Activated CD8-positive, alpha-beta memory T cell treated with anti-CD3 and anti-CD28 coated beads, Interleukin-2, amount 50 U/mL, for 24 hours (primary cell): ENCODE measurements around the gene STAM2.
"Not testable (repeated sequence)": the region's sequence is repeated elsewhere in the genome, so short reads cannot be mapped to it uniquely, and the experiment has no call there.

Experiments
- DNase-seq: peaks from one replicate; pipeline ENCODE4 v3.0.0-alpha.2; 2020; ENCODE audit errors: extremely low read depth

Gene STAM2

DNA sequence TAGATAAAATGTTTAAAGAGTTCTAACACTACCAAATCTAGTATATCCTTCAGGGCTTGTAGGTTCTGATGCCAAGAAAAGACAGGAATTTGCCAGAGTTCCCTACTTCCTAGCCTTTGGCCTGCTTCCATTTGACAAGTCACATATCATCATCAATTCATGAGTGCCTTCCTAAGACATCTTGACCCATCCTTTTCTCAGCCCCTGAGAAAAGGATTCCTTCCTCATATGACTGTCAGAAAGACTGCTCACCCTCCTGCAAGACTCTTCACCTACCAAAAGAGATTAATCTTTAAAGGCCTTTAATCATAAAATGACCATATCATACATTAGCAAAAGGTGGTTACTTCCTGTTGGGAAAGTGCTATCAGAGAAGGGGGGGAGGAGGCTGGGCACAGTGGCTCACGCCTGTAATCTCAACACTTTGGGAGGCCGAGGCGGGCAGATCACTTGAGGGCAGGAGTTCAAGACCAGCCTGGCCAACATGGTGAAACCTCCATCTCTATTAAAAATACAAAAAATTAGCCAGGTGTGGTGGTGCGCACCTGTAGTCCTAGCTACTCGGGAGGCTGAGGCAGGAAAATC lies 3.3 kb downstream of the STAM2 start:
- DNase-seq, result not testable (repeated sequence)

GRCh38 chr2:152171718-152172117 lies 3.8 kb downstream of the STAM2 start:
- DNase-seq, result no peak

DNA sequence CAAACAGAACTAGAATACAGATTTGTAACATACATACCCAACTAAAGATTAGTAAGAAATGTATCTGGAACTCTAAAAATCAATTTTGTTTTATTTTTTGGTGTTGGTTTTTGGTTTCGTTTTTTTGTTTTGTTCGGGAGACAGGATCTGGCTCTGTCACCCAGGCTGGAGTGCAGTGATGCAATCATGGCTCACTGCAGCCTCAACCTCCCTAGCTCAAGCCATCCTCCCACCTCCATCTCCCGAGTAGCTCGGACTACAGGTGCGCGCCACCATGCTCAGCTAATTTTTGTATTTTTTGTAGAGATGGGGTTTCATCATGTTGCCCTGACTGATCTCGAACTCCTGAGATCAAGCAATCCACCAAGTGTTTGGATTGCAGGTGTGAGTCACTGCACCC lies 6.4 kb downstream of the STAM2 start:
- DNase-seq, result not testable (repeated sequence)

- DNase-seq, result not testable (repeated sequence)
Measured at GRCh38 chr2:152167470-152167869, 8.1 kb downstream of the STAM2 start.

DNA sequence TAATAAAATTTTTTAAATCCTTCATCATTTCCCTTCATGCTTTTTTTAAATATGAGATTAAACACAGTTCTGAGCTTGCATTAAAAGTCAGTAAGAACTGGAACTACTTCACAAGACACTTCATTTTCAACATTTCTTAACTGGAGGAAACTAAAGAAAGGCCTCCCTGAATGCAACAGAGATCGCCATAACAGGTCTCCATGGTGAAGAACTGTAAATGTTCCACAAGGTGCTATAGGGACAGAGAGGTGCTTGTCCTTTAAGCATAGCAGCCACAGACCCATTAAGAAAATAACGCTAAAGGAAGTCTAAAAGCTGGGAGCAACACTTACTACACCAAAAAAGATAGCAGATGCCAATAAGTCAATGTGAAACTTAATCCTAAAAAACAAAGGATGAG lies 8.5 kb downstream of the STAM2 start:
- DNase-seq, result no peak

DNA sequence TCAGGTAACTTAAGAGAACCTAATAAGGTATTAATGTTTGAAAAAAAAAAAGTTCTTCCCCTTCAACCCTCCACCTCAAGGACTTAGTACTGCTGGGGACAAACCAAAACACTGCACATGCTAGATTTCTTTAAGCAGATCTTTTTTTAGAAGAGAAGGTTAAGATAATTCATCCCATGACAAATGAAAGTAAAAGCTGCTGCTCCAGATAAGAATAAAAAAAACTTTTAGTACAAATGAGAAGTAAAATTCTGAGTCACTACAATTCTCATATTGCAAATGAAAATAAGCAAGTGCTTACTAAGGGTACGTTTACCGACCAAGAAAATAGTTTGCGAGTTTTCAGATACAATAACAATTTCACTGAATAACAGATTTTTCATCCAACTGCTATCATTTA lies 8.9 kb downstream of the STAM2 start:
- DNase-seq, result no peak

- no peak for DNase-seq
Measured at GRCh38 chr2:152165780-152166179, 9.8 kb downstream of the STAM2 start.

GRCh38 chr2:152165306-152165705 lies 10.3 kb downstream of the STAM2 start:
- no peak for DNase-seq

- DNase-seq, result not testable (repeated sequence)
Measured at GRCh38 chr2:152163669-152164068, 11.9 kb downstream of the STAM2 start.

GRCh38 chr2:152162141-152162540 lies 13.4 kb downstream of the STAM2 start:
- DNase-seq, result no peak

GRCh38 chr2:152161598-152161997 lies 14.0 kb downstream of the STAM2 start:
- no peak for DNase-seq

DNA sequence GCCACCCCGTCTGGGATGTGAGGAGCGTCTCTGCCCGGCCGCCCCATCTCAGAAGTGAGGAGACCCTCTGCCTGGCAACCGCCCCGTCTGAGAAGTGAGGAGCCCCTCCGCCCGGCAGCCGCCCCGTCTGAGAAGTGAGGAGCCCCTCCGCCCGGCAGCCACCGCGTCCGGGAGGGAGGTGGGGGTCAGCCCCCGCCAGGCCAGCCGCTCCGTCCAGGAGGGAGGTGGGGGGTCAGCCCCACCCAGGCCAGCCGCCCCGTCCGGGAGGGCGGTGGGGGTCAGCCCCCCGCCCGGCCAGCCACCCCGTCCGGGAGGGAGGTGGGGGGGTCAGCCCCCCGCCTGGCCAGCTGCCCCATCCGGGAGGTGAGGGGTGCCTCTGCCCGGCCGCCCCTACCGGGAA lies 15.2 kb downstream of the STAM2 start:
- not testable (repeated sequence) for DNase-seq

DNA sequence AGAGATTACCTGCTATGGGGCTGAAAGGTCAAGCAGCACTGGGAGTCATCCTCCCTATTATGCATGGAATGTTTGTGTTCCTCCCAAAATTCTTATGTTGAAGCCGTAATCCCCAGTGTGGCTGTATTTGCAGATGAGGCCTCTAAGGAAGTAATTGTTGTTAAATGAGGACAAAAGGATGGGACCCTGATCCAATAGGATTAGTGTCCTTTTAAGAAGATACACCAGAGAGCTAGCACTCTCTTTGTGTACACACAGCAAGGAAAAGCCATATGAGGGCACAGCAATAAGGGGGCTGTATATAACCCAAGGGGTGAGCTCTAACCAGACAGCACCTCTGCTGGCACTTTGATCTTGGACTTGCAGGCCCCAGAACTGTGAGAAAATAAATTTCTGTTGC lies 18.3 kb downstream of the STAM2 start:
- DNase-seq, result no peak

- DNase-seq, result no peak
Measured at GRCh38 chr2:152155209-152155608, 20.4 kb downstream of the STAM2 start.

DNA sequence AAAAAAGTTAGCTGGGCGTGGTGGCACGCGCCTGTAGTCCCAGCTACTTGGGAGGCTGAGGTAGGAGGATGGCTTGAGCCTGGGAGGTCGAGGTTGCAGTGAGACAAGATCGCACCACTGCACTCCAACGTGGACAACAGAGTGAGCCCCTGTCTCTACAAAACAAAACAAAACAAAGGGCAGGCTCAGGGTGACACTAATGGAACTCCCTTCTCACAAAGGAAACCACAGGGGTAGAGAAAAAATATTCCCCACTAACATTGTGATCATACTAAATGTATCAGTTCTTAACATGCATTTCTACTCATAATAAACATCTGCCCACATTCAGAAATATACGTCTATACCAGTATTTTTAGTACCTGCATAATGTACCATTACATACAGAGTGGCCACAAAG lies 21.1 kb downstream of the STAM2 start:
- DNase-seq, result no peak

DNA sequence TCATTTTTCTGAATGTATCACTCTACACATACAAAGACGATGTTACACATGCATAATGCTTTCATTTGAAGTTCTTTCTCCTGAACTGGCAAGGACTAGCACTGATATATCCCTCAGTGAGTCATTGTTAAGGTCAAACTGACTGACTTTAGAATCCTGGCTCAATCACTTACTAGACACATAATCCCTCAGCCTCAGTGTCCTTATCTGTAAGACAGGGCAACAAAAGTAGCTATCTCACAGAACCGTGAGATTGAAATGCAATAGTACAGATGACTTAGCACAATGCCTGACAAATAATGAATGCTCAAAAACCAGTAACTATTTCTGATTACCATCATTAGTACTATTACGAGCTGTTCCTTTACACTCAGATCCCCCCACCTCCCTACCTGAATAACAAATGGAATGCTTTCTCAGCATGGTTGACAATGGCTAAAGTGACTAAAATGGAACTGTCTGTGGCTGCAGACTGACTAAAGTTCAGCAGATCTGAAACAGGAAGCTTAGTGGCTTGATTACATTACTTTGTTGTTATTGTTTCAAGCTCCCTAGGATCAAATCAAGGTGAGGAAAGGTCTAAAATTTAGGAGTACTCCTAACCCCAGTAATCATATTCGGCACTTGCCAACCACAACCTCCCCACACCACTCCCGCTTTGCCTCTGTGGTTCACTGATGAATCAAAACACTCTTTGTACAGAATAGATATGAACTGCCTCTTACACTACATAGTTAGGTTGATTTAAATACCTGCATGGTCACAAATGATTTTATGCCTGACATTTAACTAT lies 40.9 kb downstream of the STAM2 start:
- DNase-seq, result no peak

DNA sequence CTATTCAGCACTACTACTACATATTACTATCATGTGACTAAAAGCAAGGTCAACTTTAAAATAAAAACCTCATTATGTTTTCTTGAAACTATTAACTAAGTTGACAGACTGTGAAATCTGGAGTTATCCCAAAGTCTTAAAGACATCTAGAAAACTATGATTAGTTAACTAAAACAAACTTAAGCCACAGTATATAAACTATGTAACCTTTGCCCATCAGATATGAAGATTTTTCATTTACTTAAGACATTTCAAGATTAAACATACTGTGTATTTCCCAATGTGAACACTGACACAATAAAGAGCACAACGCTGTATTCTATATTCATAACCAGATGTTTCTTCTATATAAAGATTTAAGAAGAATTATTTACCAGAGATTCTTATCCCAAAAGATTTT lies 43.3 kb downstream of the STAM2 start:
- no peak for DNase-seq

- no peak for DNase-seq
Measured at GRCh38 chr2:152127628-152128027, 47.9 kb downstream of the STAM2 start.

- no peak for DNase-seq
Measured at GRCh38 chr2:152126664-152127063, 48.9 kb downstream of the STAM2 start.

- no peak for DNase-seq
Measured at GRCh38 chr2:152122161-152122560, 53.4 kb downstream of the STAM2 start.

DNA sequence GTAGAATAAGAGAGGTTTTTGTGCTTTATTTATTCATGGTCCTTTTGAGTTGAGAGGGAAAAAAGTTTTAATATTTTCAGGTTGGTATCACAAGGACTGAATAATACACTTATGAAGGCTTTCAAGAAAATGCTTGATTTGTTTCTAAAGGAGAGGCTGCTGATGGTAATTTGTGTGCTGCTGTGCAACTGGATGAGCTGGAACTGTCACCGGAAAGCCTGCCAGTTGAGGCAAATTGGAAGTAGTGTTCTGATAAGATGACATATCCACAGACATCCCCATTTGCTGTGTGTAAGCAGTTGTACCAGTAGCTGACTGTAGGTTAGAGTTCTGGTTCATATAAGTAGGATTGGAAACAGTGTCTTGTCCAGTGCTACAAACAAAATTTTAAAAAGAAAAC lies 55.1 kb downstream of the STAM2 start:
- DNase-seq, result no peak

- DNase-seq, result no peak
Measured at GRCh38 chr2:152115952-152116351, 59.6 kb downstream of the STAM2 start.

DNA sequence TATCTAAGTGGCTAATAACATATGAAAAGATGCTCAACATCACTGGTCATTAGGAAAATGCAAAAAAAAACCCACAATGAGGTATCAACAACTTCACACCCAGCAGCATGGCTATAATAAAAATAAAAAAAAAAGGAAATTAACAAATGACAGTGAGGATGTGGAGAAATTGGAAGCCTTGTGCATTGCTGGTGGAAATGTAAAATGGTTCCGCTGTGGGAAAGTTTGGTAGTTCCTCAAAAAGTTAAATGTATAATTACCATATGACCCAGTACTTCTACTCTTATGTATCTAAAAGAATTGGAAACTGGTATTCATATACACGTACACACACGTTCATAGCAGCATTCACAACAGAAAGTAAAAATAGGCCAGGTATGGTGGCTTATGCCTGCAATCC lies 61.2 kb downstream of the STAM2 start:
- DNase-seq, result no peak

- DNase-seq, result not testable (repeated sequence)
Measured at GRCh38 chr2:152107140-152107539, 68.4 kb downstream of the STAM2 start.
